Activated T-cell treated with anti-CD3 and anti-CD28 coated beads, Interleukin-2, amount 50 U/mL, for 24 hours (primary cell): ENCODE measurements around the gene SLC7A4.
"Not testable (repeated sequence)": the region's sequence is repeated elsewhere in the genome, so short reads cannot be mapped to it uniquely, and the experiment has no call there.

Experiments used
- DNase-seq: peaks from one replicate; pipeline ENCODE4 v3.0.0-alpha.2; 2020
- H3K27ac Mint-ChIP-seq: 2 replicates; pipeline ENCODE4 v1.8.0; 2020; ENCODE audit warnings: mild to moderate bottlenecking, mixed read lengths
- H3K27me3 Mint-ChIP-seq: 2 replicates; pipeline ENCODE4 v1.8.0; 2020; ENCODE audit warnings: mixed read lengths
- H3K36me3 Mint-ChIP-seq: 2 replicates; pipeline ENCODE4 v1.8.0; 2020; ENCODE audit warnings: low read depth, mixed read lengths
- H3K4me1 Mint-ChIP-seq: 2 replicates; pipeline ENCODE4 v1.8.0; 2020; ENCODE audit warnings: low read depth, mixed read lengths
- H3K4me3 Mint-ChIP-seq: 2 replicates; pipeline ENCODE4 v1.8.0; 2020; ENCODE audit warnings: mild to moderate bottlenecking, moderate library complexity, mixed read lengths
- H3K9me3 Mint-ChIP-seq: 2 replicates; pipeline ENCODE4 v1.8.0; 2020; ENCODE audit warnings: mixed read lengths

Gene SLC7A4

GRCh38 chr22:21069375-21069774 is 37.0 kb upstream of the SLC7A4 start:
- Mint-ChIP-seq H3K9me3 (no peaks in the 10 kb centered on the region), H3K27me3 (peaks cover 4% of the 10 kb centered on the region), H3K4me1 (peaks cover 7% of the 10 kb centered on the region), H3K4me3 (no peak overlapping the region), H3K27ac (no peak overlapping the region), H3K36me3 (no peaks in the 10 kb centered on the region)
- no peak for DNase-seq

GRCh38 chr22:21068681-21069276 is 36.4 kb upstream of the SLC7A4 start:
- H3K9me3 Mint-ChIP-seq, result no peaks in the 10 kb centered on the region
- H3K4me1 Mint-ChIP-seq, result peaks cover 7% of the 10 kb centered on the region
- no peak overlapping the region for H3K27ac Mint-ChIP-seq
- DNase-seq, result no peak
- no peaks in the 10 kb centered on the region for H3K36me3 Mint-ChIP-seq
- H3K27me3 Mint-ChIP-seq, result peaks cover 4% of the 10 kb centered on the region
- H3K4me3 Mint-ChIP-seq, result no peak overlapping the region

- no peak overlapping the region for H3K27ac Mint-ChIP-seq
- H3K27me3 Mint-ChIP-seq, result peaks cover 4% of the 10 kb centered on the region
- DNase-seq, result no peak
- H3K9me3 Mint-ChIP-seq, result no peaks in the 10 kb centered on the region
- H3K4me1 Mint-ChIP-seq, result peaks cover 7% of the 10 kb centered on the region
- H3K36me3 Mint-ChIP-seq, result no peaks in the 10 kb centered on the region
- H3K4me3 Mint-ChIP-seq, result no peak overlapping the region
Observed at GRCh38 chr22:21067901-21068680, 35.7 kb upstream of the SLC7A4 start.

- Mint-ChIP-seq H3K4me3 (no peak overlapping the region), H3K4me1 (peaks cover 7% of the 10 kb centered on the region), H3K36me3 (no peaks in the 10 kb centered on the region), H3K9me3 (no peaks in the 10 kb centered on the region), H3K27me3 (peaks cover 4% of the 10 kb centered on the region), H3K27ac (no peak overlapping the region)
- DNase-seq, result no peak
Observed at GRCh38 chr22:21067075-21067900, 34.9 kb upstream of the SLC7A4 start.

- Mint-ChIP-seq H3K9me3 (no peaks in the 10 kb centered on the region), H3K27me3 (peaks cover 4% of the 10 kb centered on the region), H3K4me3 (no peak overlapping the region), H3K27ac (no peak overlapping the region), H3K36me3 (no peaks in the 10 kb centered on the region), H3K4me1 (peaks cover 7% of the 10 kb centered on the region)
- DNase-seq, result no peak
Observed at GRCh38 chr22:21064917-21065864, 32.8 kb upstream of the SLC7A4 start.

GRCh38 chr22:21064425-21064824 is 32.1 kb upstream of the SLC7A4 start:
- H3K4me3 Mint-ChIP-seq, H3K9me3 Mint-ChIP-seq: not testable (repeated sequence)

GRCh38 chr22:21061660-21062321 is 29.4 kb upstream of the SLC7A4 start:
- H3K4me3 Mint-ChIP-seq, H3K27ac Mint-ChIP-seq, H3K4me1 Mint-ChIP-seq, DNase-seq, H3K9me3 Mint-ChIP-seq, H3K36me3 Mint-ChIP-seq, H3K27me3 Mint-ChIP-seq: not testable (repeated sequence)

More at GRCh38 chr22:21064425-21064824, 32.1 kb upstream of the SLC7A4 start:
- H3K36me3 Mint-ChIP-seq, DNase-seq, H3K27me3 Mint-ChIP-seq, H3K4me1 Mint-ChIP-seq, H3K27ac Mint-ChIP-seq: not testable (repeated sequence)

- not testable (repeated sequence) for H3K9me3 Mint-ChIP-seq, H3K36me3 Mint-ChIP-seq, DNase-seq, H3K4me3 Mint-ChIP-seq, H3K27ac Mint-ChIP-seq, H3K27me3 Mint-ChIP-seq
- peaks cover 12% of the 10 kb centered on the region for H3K4me1 Mint-ChIP-seq
Observed at GRCh38 chr22:21060363-21060762, 28.0 kb upstream of the SLC7A4 start.

- H3K9me3 Mint-ChIP-seq, result no peaks in the 10 kb centered on the region
- H3K4me3 Mint-ChIP-seq, result no peak overlapping the region
- no peak overlapping the region for H3K27ac Mint-ChIP-seq
- DNase-seq, result no peak
- no peaks in the 10 kb centered on the region for H3K36me3 Mint-ChIP-seq
- peaks cover 15% of the 10 kb centered on the region for H3K4me1 Mint-ChIP-seq
- H3K27me3 Mint-ChIP-seq, result peaks cover 5% of the 10 kb centered on the region
Observed at GRCh38 chr22:21055880-21056319, 23.5 kb upstream of the SLC7A4 start.

GRCh38 chr22:21055564-21055834 is 23.1 kb upstream of the SLC7A4 start:
- H3K4me1 Mint-ChIP-seq, result peaks cover 15% of the 10 kb centered on the region
- peaks cover 5% of the 10 kb centered on the region for H3K27me3 Mint-ChIP-seq
- no peak overlapping the region for H3K27ac Mint-ChIP-seq
- H3K9me3 Mint-ChIP-seq, result no peaks in the 10 kb centered on the region
- DNase-seq, result no peak
- no peaks in the 10 kb centered on the region for H3K36me3 Mint-ChIP-seq
- no peak overlapping the region for H3K4me3 Mint-ChIP-seq

- no peak overlapping the region for H3K27ac Mint-ChIP-seq
- H3K9me3 Mint-ChIP-seq, result no peaks in the 10 kb centered on the region
- no peak overlapping the region for H3K4me3 Mint-ChIP-seq
- H3K36me3 Mint-ChIP-seq, result no peaks in the 10 kb centered on the region
- DNase-seq, result no peak
- peaks cover 15% of the 10 kb centered on the region for H3K4me1 Mint-ChIP-seq
- peaks cover 5% of the 10 kb centered on the region for H3K27me3 Mint-ChIP-seq
Observed at GRCh38 chr22:21054714-21055563, 22.6 kb upstream of the SLC7A4 start.

- Mint-ChIP-seq H3K27me3 (peaks cover 5% of the 10 kb centered on the region), H3K4me3 (no peak overlapping the region), H3K27ac (no peak overlapping the region), H3K4me1 (peaks cover 15% of the 10 kb centered on the region), H3K9me3 (no peaks in the 10 kb centered on the region), H3K36me3 (no peaks in the 10 kb centered on the region)
- DNase-seq, result no peak
Observed at GRCh38 chr22:21054046-21054713, 21.8 kb upstream of the SLC7A4 start.
